ENCODE results near the gene IFIT2.

GRCh38 chr10:89337484-89337883 lies 35.6 kb downstream of the IFIT2 start:
- TF ChIP-seq CTCF (IDR thresholded peaks at IDR 0.05) (no peak), POLR2A (IDR thresholded peaks at IDR 0.05) (no peak)

Data from esophagus squamous epithelium (tissue), 4 donors.